Esophagus squamous epithelium (tissue), 5 donors: Measurements from ENCODE around the gene TBC1D23. TPM values are rescaled to one million over a fixed set of nuclear protein-coding genes. Genes with fewer than 3 reads are reported as not detected.

Experiments used
- DNase-seq: peaks from one replicate; lab custom pipeline; 2025; lab: John Stamatoyannopoulos, UW
- H3K27ac ChIP-seq, 4 donors: fragments of 200-600 bp; sonication (generic); one replicate each; pipeline ENCODE4 v1.5.1; 2016 to 2019; ENCODE audit warnings: mild to moderate bottlenecking in 1 of 4
- H3K27me3 ChIP-seq, 4 donors: fragments of 200-600 bp; sonication (generic); 1 replicate in 3 of 4; 2 replicates in 1 of 4; pipeline versions ENCODE4 v1.5.1 to v1.6.0; 2017 to 2021; ENCODE audit warnings: antibody characterized with exemption in 1 of 4
- H3K36me3 ChIP-seq, 3 donors: fragments of 200-600 bp; sonication (generic); one replicate each; pipeline ENCODE4 v1.5.1; 2016 to 2019
- H3K4me1 ChIP-seq, 3 donors: fragments of 200-600 bp; sonication (generic); one replicate each; pipeline ENCODE4 v1.5.1; 2017 to 2019
- H3K4me3 ChIP-seq, 4 donors: fragments of 200-600 bp; sonication (generic); 1 replicate in 3 of 4; 2 replicates in 1 of 4; pipeline ENCODE4 v1.5.1; 2016 to 2019; ENCODE audit warnings: mild to moderate bottlenecking in 2 of 4, moderate library complexity in 1 of 4
- H3K9me3 ChIP-seq, 3 donors: fragments of 200-600 bp; sonication (generic); one replicate each; pipeline ENCODE4 v1.5.1; 2016 to 2019
- CTCF ChIP-seq, 6 experiments: fragments of 450-650 bp in 4 of 6; fragments of 200-600 bp in 2 of 6; sonication (generic) in 2 of 6; IDR thresholded peaks; one replicate each; pipeline ENCODE4 v1.5.1; 2016 to 2019; ENCODE audit warnings: antibody characterized with exemption in 6 of 6, mild to moderate bottlenecking in 4 of 6, moderate library complexity in 4 of 6
- POLR2A ChIP-seq, 4 donors: fragments of 450-650 bp; IDR thresholded peaks; one replicate each; pipeline ENCODE4 v1.6.1; 2017; ENCODE audit warnings: antibody characterized with exemption in 4 of 4, mild to moderate bottlenecking in 4 of 4, moderate library complexity in 3 of 4
- WGBS, 2 donors: methylation state at CpG; one replicate each; pipeline ENCODE4 v1.1.5; 2018; 5-methylcytosine and 5-hydroxymethylcytosine counted together
- intact Hi-C: fragments of 100-400 bp; cut with DNase I; formaldehyde crosslinking; loops from one replicate; pipeline ENCODE4 v1.15.0; 2022
- total RNA-seq, 4 donors: library from RNA; depleted of rRNA; stranded (reverse); fragments of >200 nt; gene quantifications; one replicate each; pipeline ENCODE4 v1.1.0, GENCODE V29; 2016
- donor health status: DM: yes; HTN: yes; CAD: no.

Gene TBC1D23
- total RNA-seq, 4 donors from 2014 or later: 16.3 to 40.0 (median 32.1) TPM

DNA sequence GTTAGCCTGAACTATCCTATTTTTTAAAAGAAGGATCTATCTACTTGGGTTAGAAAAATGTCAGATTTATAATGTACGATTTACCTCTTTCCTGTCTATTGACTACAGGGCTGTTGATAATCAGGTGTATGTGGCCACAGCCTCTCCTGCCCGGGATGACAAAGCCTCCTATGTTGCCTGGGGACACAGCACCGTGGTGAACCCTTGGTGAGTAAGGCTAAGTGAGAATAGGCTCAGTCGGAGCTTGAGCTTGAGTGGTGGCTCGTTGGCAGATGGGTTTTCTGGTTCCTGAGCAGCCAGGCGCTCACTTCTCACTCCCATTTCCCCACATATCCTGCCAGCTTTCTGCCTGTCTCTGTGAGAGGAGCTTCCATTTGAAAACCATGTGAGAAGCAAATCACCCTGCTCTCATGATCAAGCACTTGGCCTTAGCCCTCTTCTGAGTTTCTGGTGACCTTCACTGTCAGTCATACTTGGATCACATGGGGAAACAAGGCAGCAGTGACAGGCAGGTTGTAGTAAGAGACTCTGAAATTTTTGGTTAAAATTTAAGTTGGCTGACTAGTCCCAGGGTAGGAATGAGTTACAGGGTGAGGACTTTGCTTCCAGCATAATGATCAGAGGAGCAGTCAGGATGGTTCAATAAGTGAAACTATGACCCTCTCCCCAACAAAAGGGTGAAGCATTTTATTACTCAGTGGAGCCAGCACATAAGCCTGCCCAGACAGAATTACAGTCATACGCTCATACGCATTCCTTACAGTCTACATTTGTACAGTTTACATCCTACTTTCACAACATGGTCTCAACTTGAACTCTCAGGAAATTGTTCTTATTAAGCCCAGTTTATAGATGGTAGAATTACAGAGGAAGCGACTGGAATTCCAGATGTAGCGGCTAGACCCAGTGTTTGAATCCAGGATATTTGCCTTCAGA, 91.8 kb downstream of the TBC1D23 start:
- H3K9me3 ChIP-seq: no peaks in the 10 kb centered on the region
- 84 to 86% methylated on average over 10 of the region's 10 CpGs for WGBS, 2 donors
- H3K4me3 ChIP-seq: no peak overlapping the region
- H3K4me1 ChIP-seq: no peaks in the 10 kb centered on the region
- H3K27ac ChIP-seq: no peak overlapping the region
- intact Hi-C loops: no loop called here
- no peak for DNase-seq
- peaks cover 7 to 93% (median 12%) of the 10 kb centered on the region in 3 donors for H3K36me3 ChIP-seq
- TF ChIP-seq POLR2A (IDR thresholded peaks at IDR 0.05) (no peak), CTCF (IDR thresholded peaks at IDR 0.05) (no peak)
- no peaks in the 10 kb centered on the region for H3K27me3 ChIP-seq

GRCh38 chr3:100354850-100355249, 94.1 kb downstream of the TBC1D23 start:
- TF ChIP-seq POLR2A (IDR thresholded peaks at IDR 0.05): no peak
- no peak for TF ChIP-seq CTCF (IDR thresholded peaks at IDR 0.05)
- Histone ChIP-seq H3K4me1 (no peaks in the 10 kb centered on the region), H3K4me3 (no peak overlapping the region), H3K27me3 (no peaks in the 10 kb centered on the region), H3K9me3 (no peaks in the 10 kb centered on the region), H3K36me3 (peaks cover 4 to 92% (median 7%) of the 10 kb centered on the region in 3 donors), H3K27ac (no peak overlapping the region)
- DNase-seq: no peak
- intact Hi-C loops: no loop called here
- WGBS, 2 donors: 91 to 96% methylated on average over 3 of the region's 3 CpGs

DNA sequence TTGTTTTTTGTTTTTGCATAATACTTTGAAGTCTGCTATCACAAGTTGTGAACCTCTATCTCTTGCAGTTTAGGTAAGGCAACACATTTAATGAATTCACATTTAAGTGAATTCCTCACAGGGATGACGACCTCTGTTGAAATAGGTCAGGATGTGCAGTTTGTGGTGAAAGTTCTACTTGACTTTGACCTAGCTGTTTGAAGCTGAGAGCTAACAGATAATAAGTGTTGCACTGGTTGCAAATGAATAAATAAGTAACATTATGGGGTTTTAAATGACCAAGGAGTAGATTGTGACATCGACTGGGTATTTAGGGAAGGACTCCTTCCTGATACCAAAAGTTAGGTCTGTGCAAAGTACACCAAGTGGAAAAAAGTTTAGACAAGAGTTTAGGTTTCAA, 97.6 kb downstream of the TBC1D23 start:
- Histone ChIP-seq H3K27ac (no peak overlapping the region), H3K4me3 (no peak overlapping the region), H3K27me3 (no peaks in the 10 kb centered on the region), H3K36me3 (peaks cover 0 to 99% (median 4%) of the 10 kb centered on the region in 3 donors), H3K4me1 (no peaks in the 10 kb centered on the region), H3K9me3 (peaks cover 0 to 5% (median 0%) of the 10 kb centered on the region in 3 donors)
- 84 to 100% methylated on average over 2 of the region's 2 CpGs for WGBS, 2 donors
- no peak for DNase-seq
- intact Hi-C loops: no loop called here
- TF ChIP-seq POLR2A (IDR thresholded peaks at IDR 0.05) (no peak), CTCF (IDR thresholded peaks at IDR 0.05) (no peak)

- peaks cover 0 to 5% (median 0%) of the 10 kb centered on the region in 3 donors for H3K9me3 ChIP-seq
- intact Hi-C loops: no loop called here
- peaks cover 0 to 99% (median under 1%) of the 10 kb centered on the region in 3 donors for H3K36me3 ChIP-seq
- TF ChIP-seq POLR2A (IDR thresholded peaks at IDR 0.05) (no peak), CTCF (IDR thresholded peaks at IDR 0.05) (no peak)
- no peak overlapping the region for H3K4me3 ChIP-seq
- no peaks in the 10 kb centered on the region for H3K27me3 ChIP-seq
- H3K27ac ChIP-seq: no peak overlapping the region
- no peak for DNase-seq
- WGBS, 2 donors: 92 to 93% methylated on average over 3 of the region's 3 CpGs
- H3K4me1 ChIP-seq: no peaks in the 10 kb centered on the region
These were observed 98.2 kb downstream of the TBC1D23 start for GRCh38 chr3:100359035-100359434.
